GM03348 (cell line): Measurements from ENCODE around the gene NOTUM.

Source experiments
- DNase-seq: peaks from one replicate; pipeline ENCODE4 v3.0.0; 2012; ENCODE audit warnings: low spot score

NOTUM gene

GRCh38 chr17:81961087-81961511 lies at the start of gene NOTUM:
Gene NOTUM (minus strand): TSS chr17:81961187. CDS start chr17:81960909, 278 bp downstream.
- DNase-seq = peak; percentile 68

- no peak for DNase-seq
Measured at GRCh38 chr17:82009413-82009812, 48.4 kb upstream of the NOTUM start.

GRCh38 chr17:82008941-82009405 lies 48.0 kb upstream of the NOTUM start:
- DNase-seq = no peak

DNA sequence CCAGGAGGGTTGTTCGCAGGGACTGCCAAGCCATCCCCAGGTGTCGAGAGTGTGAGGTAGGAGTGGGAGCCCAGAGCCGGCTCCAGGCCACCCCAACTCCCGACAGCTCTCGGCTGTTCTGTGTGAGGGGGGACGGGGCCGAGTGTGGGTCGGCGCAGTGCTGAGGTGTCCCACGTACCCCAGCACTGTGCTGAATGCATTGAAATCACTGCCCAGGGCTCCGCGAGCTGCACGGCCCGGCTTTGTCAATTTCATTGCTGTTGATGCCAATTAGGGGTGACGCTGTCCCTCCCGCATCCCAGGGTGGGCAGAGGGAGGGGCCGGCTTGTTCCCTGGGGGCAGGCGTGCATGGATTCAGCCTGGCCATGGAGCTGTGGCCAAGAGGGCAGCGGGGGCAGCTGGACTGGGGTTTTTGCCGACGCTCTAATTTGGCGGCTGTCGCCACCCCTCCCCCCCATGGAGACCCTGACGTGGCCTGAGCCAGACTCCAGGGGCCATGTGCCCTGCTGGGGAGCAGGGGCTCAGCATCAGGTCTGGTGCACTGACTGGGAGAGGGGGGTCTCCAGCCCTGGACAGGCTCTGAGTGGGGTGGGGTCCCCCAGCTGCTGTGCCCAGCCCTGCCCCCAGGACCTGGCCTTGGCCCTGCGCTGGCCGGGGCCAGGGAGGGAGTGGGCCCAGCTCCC lies 47.4 kb upstream of the NOTUM start:
- DNase-seq = no peak

- no peak for DNase-seq
Measured at GRCh38 chr17:82007495-82008257, 46.7 kb upstream of the NOTUM start.

DNA sequence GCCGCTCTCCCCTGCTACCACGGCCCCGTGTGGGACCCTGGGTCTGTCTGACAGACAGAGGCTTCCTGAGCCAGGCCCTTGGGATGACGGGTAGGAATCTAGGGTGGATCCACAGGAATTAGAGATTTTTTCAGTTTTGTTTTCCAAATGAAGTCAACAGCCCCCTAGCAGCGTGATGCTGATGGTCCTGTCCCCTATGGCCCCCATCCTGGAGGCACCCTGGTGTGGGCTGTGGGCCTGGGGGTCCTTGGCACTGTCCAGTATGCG lies 46.2 kb upstream of the NOTUM start:
- no peak for DNase-seq

DNA sequence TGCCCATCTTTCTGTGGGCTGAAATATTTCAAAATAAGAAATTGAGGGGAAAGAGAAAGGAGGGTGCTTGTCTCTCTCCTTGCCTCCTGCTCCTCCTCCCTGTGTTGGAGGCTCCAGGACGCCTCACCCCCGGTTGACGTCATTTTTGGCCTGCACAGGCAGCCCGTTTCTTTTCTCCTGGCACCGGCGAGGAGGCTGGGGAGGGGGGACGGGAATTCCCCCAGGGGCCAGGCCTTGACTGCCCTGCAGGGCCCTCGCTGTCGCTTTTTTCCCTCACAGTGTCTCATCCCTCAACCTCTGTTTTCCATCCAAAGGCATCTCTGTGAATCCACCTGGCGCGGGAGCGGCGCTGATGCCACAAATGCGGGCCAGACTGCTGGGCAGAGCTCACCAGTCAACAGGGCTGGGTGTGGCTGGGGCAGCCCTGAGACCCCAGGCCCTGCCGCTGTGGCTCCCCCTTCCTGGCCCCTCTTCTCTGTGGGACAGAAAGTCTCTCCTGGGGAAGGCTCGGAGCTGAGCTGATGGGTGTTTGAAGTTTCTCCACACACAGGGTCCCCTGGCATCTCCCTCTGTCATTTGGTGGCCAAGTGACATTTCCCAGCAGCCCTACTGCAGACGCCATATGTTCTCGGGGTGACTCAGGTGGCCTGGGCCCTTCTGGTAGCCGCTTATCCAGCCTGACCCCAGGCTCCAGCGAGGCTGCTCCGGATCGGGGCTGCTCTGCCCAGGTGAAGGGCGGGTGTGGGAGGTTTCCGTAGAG lies 45.7 kb upstream of the NOTUM start:
- DNase-seq = peak; percentile 69

DNA sequence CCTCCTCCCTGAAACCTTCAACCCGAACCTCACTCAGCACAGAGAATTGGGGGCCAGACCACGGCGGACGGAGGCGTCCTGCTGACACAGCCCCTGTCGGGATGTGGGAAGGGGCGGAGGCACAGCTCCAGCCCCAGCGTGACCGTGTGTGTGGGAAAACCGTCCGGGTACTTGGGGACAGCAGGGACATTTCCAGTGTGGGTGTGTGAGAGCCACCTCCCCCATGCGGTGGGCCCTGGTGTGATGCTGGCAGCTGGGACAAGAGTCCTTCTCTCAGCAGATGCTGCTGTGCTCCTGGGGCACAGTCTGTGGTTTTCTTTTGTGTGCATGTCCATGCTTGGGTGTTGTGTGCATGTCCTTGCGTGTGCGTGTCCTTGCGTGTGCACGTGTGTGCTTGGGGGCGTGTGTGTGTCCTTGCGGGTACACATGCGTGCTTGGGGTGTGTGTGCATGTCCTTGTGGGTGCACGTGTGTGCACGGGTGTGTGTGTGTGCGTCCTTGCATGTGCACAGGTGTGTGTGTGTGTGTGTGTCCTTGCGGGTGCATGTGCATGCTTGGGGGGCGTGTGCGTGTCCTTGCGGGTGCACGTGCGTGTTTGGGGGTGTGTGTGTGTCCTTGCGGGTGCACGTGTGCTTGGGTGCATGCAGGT lies 44.8 kb upstream of the NOTUM start:
- no peak for DNase-seq

- DNase-seq = no peak
Measured at GRCh38 chr17:82004517-82005455, 43.8 kb upstream of the NOTUM start.

DNA sequence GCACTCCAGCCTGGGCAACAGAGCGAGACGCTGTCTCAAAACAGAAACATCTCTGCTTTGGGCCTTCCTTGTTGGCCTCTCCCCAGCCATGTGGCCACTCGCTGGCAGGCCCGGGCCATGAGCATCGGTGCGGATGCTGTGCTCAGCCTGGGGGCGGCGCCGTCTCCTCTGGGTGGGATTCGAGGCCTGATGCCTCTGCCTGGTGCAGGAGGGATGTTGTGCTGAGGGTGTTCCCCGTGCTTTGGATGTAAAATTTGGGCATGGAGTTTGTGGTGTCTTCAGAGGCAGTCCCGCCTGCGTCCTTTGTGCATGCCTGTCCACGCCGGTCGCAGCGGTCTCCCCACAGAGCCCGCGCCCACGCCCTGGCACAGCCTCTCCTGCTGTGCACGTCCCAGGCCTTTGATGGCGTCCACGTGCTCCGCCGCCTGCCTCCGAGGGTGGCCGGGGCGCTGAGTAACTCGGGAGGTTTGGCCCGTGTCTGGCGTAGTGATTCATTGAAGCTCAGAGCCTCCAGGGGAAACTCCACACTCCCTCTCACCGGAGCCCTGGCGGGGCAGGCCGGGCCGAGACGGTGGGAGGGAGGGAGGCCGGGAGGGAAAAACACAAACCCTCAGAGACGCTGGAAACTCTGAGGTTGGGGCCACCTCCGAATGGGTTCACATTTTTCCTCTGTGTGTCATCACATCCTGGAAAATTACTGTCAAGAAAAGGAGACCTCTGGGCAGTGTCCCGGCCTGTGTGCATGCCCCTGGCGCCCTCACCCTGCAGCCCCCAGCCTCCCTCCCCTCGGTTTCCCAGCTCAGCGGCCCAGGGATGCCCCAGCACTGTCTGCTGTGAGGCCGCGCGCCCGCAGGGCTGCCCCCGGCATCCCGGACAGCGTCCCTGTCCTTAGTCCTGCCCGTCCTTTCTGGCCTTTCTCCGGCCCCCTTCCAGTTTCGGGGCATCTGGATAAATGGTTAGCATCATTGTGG lies 42.7 kb upstream of the NOTUM start:
- peak; percentile 96 for DNase-seq

DNA sequence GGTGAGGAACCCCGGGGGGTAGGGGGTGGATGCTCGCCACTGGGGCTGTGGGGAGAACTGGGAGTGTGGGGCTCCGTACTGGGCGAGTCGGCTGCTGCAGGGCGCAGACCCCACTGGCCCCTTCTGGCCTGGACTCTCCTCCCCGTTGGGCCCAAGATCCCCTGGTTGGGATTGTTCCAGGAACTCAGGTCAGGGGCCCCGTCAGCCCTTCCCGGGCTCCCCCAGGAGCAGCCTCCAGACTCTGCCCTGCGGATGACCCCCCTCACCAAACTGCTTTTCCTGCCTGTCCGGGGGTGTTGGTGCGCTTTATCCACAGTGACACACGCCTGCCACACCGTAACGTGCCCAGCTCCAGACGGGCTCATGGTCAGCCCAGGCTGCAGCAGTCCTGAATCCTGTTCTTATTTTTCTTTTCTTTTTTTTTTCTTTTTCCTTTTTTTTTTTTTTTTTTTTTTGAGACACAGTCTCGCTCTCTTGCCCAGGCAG lies 40.6 kb upstream of the NOTUM start:
- no peak for DNase-seq

DNA sequence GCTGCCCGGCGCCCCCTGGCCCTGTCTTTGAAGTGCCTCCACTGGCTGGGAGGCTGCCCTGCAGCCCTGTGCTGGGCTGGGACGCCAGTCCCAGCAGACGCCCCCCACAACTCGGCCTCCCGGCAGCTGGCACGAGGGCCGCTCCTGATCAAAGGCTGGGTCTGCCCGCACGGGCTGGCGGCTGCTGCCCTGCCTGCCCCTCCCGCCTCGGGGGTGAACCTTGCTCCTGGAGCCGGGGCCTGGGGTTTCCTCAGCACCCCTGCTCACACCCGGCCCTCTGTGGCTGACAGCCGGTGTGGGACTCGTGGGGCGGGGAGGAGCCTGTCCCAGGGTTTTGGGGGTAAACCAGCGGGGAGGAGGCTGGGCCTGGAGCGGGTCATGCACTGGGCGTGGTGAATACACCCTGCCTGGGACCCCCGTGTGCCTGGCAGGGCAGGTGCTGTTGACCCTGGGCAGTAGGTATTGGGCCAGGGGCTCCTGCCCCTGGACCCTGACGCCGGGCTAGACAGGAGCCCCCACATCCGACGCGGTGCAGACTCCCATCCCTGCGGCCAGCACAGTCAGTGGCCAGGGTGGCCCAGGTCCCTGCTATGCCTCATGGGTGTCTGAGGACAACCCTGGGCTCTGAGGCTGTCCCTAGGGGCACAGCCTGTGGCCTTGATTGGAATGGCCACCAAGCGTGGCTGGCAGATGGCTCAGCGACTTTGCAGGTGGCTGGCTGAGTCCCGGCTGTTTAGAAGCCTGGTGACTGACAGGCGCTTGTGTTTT lies 40.0 kb upstream of the NOTUM start:
- no peak for DNase-seq

DNA sequence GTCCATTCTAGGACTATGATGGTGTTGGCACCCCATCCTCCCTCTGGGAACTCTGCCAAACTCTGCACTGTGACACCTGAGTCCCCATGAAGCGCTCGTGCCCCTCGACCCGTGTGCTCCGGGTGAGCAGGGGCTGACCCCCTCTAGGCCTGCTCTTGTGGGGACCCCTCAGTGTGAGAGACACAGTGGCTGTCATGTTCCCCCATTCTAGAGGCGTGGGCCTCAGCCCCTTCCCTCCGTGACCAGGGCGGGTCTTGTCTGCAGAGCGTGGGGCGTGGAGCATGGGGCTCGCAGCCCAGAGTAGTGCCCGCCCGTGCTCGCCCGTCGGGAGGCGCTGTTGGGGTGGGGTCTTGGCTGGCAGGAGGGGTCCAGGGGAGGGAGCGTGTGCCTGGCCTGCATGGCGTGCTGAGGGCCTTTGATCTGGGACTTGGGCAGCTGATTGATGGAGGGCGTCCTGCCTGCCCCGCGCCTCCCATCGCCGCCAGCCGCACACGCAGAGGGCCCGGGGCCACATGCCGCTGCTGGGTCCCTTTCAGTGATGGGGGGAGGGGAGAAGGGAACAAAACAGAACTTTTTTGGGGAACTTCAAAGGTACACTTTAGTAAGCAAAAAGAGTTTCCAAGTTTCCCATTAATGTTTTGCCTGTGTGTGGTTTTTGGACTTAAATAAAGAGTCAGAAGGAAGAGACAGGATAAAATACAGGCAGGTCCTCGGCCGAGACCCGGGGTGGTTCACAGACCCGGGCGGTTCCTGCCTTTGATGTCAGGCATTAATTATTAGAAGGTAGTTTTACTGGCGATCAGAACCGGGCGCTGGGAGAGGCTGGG lies 39.2 kb upstream of the NOTUM start:
- DNase-seq = no peak

GRCh38 chr17:81999587-81999975 lies 38.6 kb upstream of the NOTUM start:
- DNase-seq = no peak

GRCh38 chr17:81998691-81999438 lies 37.9 kb upstream of the NOTUM start:
- DNase-seq = no peak

- no peak for DNase-seq
Measured at GRCh38 chr17:81998212-81998611, 37.2 kb upstream of the NOTUM start.

DNA sequence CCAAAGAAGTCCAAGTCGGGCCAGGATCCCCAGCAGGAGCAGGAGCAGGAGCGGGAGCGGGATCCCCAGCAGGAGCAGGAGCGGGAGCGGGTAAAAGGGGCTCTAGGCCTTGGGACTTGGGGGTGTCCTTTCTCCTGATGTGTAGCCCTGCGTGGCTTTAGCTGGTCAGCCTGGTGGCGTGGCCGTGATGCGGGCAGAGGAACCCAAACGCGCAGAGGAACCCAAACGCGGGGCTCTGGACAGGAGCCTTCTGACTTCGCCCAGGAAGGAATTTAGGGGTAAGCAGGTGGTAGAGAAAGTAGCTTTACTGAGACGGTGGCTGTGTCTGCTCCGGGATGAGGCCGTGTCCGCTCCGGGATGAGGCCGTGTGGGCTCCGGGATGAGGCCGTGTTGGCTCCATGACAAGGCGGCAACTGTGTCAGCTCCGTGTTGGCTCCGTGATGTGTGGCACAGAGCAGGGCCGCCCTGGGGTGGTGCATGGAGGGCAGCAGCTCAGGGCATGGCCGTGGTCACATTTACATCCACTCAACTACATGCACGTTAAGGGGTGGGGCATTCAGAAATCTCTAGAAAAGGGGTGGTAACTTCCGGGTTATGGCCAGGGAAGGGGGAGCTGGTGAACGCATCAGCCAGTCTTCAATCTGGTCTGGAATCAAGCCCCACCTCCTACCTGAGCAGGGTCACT lies 35.9 kb upstream of the NOTUM start:
- no peak for DNase-seq
